ENCODE data around the gene ITPKA.

GRCh38 chr15:41502795-41503668 is 9.4 kb downstream of the ITPKA start:
- TF ChIP-seq POLR2A (IDR thresholded peaks at IDR 0.05) (no peak), CTCF (IDR thresholded peaks at IDR 0.05 in 4 of 5, conservative IDR thresholded peaks at IDR 0.05 in 1 of 5) (no peak)
